ENCODE results near the gene MCF2L. TPM values are rescaled to one million over a fixed set of nuclear protein-coding genes. Genes with fewer than 3 reads are reported as not detected.
"Not testable (repeated sequence)": the region's sequence is repeated elsewhere in the genome, so short reads cannot be mapped to it uniquely, and the experiment has no call there.

MCF2L gene
- total RNA-seq, 1 donor from 2014 or later: 64.1 TPM

- intact Hi-C loops (cut with DNase I); ATAC-seq: not testable (repeated sequence)
Observed at GRCh38 chr13:112941765-112942164, 27.2 kb upstream of the MCF2L start.

GRCh38 chr13:112942689-112943308, 26.2 kb upstream of the MCF2L start:
- intact Hi-C loops (cut with DNase I): no loop called here
- DNase-seq (ENCODE audit: low spot score) (peak; percentile 99), ATAC-seq (peak; percentile 97)

More at GRCh38 chr13:112941765-112942164, 27.2 kb upstream of the MCF2L start:
- DNase-seq (ENCODE audit: low spot score): not testable (repeated sequence)

GRCh38 chr13:112943309-112944125, 25.5 kb upstream of the MCF2L start:
- no peak for DNase-seq (ENCODE audit: low spot score)
- intact Hi-C loops (cut with DNase I): no loop called here
- peak; percentile 68 for ATAC-seq

DNA sequence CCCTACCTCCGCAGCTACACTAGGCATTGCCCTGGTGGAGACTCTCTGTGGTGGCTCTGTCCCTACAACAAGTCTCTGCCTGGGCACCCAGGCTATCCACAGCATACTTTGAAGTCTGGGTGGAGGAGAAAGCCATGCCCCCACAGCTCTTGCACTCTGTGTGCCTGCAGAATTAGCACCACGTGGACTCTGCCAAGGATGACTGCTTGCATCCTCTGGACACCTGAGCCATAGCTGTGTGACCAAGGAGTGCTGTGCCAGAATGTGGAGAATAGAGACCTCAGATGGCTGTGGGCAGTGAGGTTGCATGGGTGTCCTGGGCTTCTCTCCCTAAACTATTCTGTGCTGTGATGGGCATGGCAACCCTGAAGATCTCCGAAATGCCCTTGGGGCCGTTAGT, 21.2 kb upstream of the MCF2L start:
- DNase-seq (ENCODE audit: low spot score): no peak
- intact Hi-C loops (cut with DNase I): no loop called here

DNA sequence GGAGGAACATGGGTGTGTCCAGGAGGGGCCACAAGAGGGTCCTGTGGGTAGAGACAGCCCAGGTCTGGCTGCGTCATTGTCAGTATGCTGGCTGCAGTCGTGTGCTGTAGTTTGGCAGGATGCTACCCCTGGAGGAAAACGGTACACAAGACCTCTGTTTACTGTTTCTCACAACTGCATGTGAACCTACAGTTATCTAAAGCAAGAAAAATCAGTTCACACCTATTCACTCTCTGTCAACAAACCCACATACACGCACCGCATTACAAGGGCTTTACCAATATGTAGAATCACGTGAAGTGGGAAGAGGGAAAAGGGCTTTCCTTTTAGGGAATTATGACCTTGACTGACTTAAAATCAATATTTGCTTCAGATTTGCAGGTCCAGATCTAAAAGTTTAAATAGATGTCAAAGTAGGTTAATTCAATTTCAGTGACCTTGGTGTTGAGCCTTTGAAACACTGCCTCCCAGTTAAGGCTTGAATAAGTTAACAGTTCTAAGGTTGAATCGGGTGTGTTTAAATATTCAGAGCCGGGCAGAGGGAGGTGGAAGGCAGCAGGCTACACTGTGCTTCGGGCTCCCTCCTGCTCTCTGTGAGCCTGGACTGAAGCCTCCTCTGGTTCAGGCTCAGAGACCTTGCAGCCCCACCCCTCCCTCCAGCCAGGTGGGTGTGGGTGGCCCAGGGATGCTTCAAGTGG, 17.2 kb upstream of the MCF2L start:
- ATAC-seq (no peak), DNase-seq (ENCODE audit: low spot score) (peak; percentile 36)
- intact Hi-C loops (cut with DNase I): no loop called here

More for the DNA sequence above, 21.2 kb upstream of the MCF2L start:
- ATAC-seq: no peak

DNA sequence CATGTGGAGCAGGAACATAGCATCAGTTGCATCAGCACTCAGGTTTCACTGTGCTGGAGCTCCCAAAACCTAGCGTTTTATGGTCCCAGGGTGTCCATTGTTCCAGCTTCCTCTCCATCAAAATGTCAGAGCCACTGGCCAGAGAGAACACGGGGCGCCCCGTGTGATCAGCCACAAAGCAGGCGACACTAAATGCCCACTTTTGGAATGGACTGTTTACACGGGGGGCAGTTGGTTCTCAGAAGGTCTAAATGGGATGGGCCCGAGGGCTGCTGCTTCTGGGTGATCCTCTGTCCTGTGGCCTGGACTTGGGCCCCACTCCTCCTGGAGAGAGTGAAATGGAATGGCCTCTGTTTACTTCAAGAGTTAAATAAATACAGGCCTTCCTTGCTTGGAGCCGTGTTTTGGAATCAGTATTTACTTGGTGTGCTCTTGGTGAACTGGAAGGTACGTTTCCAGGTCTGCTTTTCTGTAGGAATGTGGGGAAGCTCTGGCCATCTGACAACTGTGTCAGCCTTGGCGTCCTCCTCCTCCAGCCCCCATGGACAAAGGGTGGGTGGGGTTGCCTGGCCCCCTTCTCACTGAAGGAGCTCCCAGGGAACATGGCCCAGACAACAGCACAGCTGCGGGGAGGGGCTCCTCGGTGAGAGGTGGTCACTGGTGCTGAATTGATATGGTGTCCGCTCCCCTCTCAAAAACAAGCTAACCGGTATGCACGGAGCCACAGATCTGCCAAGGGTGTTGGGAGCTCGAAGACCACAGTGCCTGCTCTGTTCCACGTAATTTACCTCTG, 16.1 kb upstream of the MCF2L start:
- intact Hi-C loops (cut with DNase I): no loop called here
- DNase-seq (ENCODE audit: low spot score): peak; percentile 36
- ATAC-seq: no peak

DNA sequence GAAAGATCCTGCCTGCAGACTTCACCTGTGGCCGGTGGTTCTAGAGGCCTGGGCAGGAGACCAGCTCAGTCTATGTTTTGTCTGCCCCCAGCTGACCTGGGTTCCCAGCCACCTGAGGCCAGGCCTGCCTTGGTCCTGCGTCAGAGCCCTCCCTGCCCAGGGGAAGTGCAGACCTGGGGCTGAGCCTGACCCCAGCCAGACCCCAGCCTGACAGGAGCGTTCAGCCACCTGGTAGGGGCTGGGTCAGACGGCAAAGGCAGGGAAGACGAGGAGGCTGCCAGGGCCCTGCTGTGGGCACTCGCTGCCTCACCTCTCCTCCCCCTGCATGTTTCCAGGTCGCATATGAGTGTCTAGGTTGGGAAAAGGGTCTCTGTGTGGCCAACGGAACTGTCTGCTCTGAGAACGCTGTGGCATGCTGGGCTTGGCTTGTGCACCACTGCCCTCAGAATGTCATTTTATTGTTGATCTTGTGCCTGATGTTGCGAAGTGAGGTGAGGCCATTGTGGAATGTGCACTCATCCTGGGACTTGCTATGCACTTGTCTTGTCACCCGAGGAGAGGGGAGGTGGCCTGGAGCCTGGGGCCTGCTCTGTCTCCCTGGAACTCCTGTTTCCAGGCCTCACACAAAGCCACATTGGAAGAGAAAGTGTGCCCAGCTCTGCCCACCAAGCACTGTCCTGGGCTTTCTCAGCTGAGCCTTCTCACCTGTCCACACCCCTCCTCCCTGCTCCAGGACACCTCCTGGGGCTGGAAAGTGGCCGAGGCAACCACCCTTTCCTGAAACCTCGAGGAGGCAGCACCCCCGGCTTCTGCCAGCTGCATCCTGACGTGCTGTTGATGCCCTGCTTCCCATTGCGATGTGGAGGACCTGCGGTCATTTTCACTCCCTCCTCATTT, 15.2 kb upstream of the MCF2L start:
- ATAC-seq (no peak), DNase-seq (ENCODE audit: low spot score) (peak; percentile 42)
- intact Hi-C loops (cut with DNase I): no loop called here

- ATAC-seq (no peak), DNase-seq (ENCODE audit: low spot score) (peak; percentile 32)
- intact Hi-C loops (cut with DNase I): no loop called here
Observed at GRCh38 chr13:112954488-112955270, 14.3 kb upstream of the MCF2L start.

DNA sequence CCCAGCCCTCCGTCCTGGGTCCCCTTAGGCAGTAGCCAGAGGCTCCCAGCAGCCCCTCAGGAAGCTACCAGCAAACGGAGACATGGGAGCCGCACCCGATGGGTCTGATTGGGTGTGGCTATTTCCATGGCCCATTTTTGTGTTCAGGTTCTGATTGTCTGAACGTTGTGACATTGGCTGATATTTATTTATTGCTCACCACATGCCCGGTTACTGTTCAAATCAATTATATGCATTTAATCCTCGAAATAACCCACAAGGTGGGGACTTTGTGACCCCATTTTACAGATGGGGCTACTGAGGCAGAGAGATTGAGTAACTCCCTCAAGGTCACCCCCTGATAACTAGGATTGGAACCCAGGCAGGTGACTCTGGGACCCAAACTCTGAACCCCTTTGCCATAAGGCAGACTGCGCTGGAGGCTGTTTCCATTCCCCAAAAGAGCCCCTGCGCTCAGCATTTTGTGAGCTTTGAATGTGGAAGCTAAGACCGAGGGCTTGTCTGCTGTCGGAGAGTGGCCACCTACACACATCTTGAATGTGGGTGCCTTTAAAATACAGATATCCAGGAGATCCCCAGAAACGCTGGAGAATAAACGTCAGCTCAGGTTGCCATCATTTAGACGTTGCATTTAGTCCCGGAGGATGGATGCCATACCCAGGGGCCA, 13.6 kb upstream of the MCF2L start:
- no peak for ATAC-seq
- peak; percentile 21 for DNase-seq (ENCODE audit: low spot score)
- intact Hi-C loops (cut with DNase I): no loop called here

DNA sequence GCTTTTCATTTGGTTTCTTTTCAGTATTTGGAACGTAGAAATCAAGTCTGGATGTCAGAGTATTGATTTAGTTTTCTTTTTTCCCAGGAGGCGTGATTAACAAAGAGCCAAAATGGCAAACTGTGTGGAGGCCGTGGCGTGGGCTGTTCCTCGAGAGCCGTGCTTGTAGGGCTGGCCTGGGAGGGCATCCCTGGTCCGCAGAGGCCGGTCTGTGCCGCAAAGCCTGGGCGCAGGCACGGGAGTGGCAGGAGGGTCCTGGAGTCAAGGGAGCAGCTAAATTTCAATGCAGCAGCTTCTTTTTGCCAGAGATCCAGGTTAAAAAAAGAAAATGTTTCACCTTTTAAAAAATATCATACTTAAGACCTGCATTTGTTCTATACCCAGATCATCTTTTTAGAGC, 13.1 kb upstream of the MCF2L start:
- intact Hi-C loops (cut with DNase I): no loop called here
- no peak for ATAC-seq

DNA sequence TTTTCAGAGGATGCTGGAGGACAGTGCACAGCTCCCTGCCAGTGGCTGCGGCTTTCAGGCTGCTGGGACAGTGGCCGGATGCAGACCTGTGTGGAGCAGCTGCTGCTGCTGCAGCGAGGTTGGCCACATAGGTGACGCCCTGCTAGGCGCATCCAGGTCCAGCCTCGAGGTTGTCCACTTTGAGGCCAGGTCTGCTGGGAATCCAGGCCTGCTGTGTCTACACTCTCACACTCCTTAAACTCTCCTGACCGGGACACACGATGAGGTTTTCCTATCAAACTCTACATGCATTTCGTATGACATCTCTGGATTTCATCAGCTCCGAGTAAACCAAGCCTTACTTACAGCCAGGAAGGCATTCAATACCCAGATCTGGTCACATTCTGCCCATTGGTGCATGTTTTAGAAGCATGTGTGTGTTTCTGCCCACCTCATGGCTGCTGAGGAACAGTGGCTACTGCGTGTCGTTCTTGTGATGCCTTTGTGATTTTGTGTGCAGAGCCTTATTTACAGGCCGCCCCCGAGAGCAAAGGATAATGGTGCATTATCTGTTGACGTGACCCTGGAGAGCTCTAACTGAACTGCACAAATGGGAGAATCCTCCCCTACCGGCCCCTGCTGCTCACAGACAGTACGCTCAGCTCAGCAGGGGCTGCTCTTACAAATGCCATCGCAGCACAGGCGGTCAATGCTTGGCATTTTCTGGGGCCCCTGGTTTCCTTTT, 12.3 kb upstream of the MCF2L start:
- ATAC-seq (no peak), DNase-seq (ENCODE audit: low spot score) (peak; percentile 30)
- intact Hi-C loops (cut with DNase I): no loop called here

More for the DNA sequence above, 13.1 kb upstream of the MCF2L start:
- peak; percentile 33 for DNase-seq (ENCODE audit: low spot score)

GRCh38 chr13:112957295-112957677, 11.7 kb upstream of the MCF2L start:
- DNase-seq (ENCODE audit: low spot score) (peak; percentile 40), ATAC-seq (no peak)
- intact Hi-C loops (cut with DNase I): no loop called here

DNA sequence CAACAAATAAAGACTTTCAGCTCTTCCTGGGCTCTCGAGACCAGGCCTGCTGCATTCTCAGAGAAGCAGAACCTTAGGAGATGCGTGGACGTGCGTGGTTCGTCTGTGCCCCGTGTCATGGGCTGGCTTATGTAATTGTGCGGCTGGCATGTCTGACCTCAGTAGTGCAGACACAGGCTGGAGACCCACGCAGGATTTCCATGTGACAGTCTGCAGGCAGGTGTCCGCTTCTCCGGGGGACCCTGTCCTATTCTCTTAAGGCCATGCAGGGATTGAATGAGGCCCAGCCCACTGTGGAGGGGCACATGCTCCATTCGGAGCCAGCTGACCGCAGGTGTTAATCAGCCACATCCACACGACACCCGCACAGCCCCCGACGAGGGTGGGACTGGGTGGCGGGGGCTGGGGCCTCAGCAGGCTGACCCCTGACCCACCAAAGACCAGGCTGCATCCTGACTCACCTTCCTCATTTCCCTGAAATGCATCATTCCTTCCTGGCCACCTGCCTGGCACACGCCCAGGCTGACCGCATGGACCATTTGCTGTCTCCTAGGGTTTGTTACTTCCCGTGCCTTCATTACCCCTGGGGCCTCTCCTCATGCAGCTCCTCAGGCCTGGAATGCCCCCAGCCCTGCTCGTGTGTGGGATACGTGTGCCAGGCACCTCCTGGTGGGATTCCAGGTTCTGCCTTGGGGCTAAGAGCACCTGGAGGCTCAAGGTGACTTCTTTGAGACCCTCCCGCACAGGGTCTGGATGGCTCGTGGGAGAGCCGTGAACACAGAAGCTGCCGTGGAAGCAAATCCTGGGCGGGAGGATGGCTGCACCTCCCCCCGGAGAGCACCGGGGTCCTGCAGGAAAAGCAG, 10.7 kb upstream of the MCF2L start:
- ATAC-seq (peak; percentile 6), DNase-seq (ENCODE audit: low spot score) (peak; percentile 47)
- intact Hi-C loops (cut with DNase I): no loop called here

DNA sequence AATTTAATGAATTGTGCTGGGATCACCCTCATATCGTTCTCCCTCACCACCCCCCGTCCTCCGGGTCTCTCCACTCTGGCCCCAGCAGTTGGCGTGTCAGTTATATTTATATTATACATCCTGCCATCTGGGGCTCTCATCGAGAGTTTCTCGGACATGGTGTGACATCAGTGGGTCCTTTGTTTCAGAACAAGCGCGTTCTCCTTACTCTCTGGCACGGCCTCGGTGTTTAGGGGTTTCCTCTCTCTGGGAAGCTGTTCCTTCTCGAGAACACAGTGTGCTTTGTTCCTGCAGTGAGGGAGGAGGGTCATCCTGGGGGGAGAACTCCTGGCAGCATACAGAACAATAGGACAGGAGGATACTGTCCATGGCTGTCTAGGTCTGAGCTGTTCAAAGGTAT, 9.8 kb upstream of the MCF2L start:
- ATAC-seq (peak; percentile 77), DNase-seq (ENCODE audit: low spot score) (peak; percentile 51)
- intact Hi-C loops (cut with DNase I): no loop called here
